Uterus (tissue), 4 donors: ENCODE data around the gene TMEM266. TPM values are rescaled to one million over a fixed set of nuclear protein-coding genes. Genes with fewer than 3 reads are reported as not detected.

ENCODE experiments used
- DNase-seq, 2 donors: peaks; one replicate each; pipeline ENCODE4 v3.0.0-alpha.2; 2019 to 2020
- H3K27ac ChIP-seq, 2 donors: fragments of 200-600 bp; sonication (generic); 1 replicate in 1 of 2; 2 replicates in 1 of 2; pipeline ENCODE4 v1.5.1; 2016 to 2018
- H3K27me3 ChIP-seq, 2 donors: fragments of 200-600 bp; sonication (generic); one replicate each; pipeline ENCODE4 v1.5.1; 2018 to 2019; ENCODE audit warnings: control low read depth in 1 of 2
- H3K36me3 ChIP-seq, 2 donors: fragments of 200-600 bp; sonication (generic); one replicate each; pipeline ENCODE4 v1.5.1; 2019; ENCODE audit warnings: control low read depth in 1 of 2
- H3K4me1 ChIP-seq, 2 donors: fragments of 200-600 bp; sonication (generic); one replicate each; pipeline ENCODE4 v1.5.1; 2018 to 2019; ENCODE audit warnings: control low read depth in 1 of 2
- H3K4me3 ChIP-seq, 2 donors: fragments of 200-600 bp; sonication (generic); 1 replicate in 1 of 2; 2 replicates in 1 of 2; pipeline ENCODE4 v1.5.1; 2018 to 2019; ENCODE audit warnings: mild to moderate bottlenecking in 1 of 2
- H3K9me3 ChIP-seq, 2 donors: fragments of 200-600 bp; sonication (generic); one replicate each; pipeline ENCODE4 v1.5.1; 2019; ENCODE audit warnings: control low read depth in 1 of 2
- POLR2A ChIP-seq, 2 donors: fragments of 450-650 bp; IDR thresholded peaks; one replicate each; pipeline ENCODE4 v1.6.1; 2016; ENCODE audit warnings: antibody characterized with exemption in 2 of 2, mild to moderate bottlenecking in 1 of 2, moderate library complexity in 1 of 2
- intact Hi-C: fragments of 100-400 bp; cut with DNase I; formaldehyde crosslinking; loops from one replicate; pipeline ENCODE4 v1.15.1; 2023; ENCODE audit warnings: low total_unique reads
- total RNA-seq, 4 donors: library from RNA; depleted of rRNA in 3 of 4; stranded (reverse); fragments of >200 nt in 3 of 4; gene quantifications; one replicate each; pipeline versions ENCODE4 v1.1.0 to v1.2.4, GENCODE V29; 2014 to 2023
- TF ChIP-seq, protein P1 (sequence below), 4 experiments: fragments of 200-600 bp in 2 of 4; fragments of 450-650 bp in 2 of 4; sonication (generic) in 2 of 4; IDR thresholded peaks; one replicate each; pipeline ENCODE4 v1.5.1; 2016 to 2019; ENCODE audit warnings: antibody characterized with exemption in 4 of 4, mild to moderate bottlenecking in 2 of 4, moderate library complexity in 1 of 4
- donor health status: DM: yes; HTN: yes; CAD: no.

The TMEM266 gene
- total RNA-seq, 4 donors from 2014 or later: 0.35 TPM; not detected in 3

DNA sequence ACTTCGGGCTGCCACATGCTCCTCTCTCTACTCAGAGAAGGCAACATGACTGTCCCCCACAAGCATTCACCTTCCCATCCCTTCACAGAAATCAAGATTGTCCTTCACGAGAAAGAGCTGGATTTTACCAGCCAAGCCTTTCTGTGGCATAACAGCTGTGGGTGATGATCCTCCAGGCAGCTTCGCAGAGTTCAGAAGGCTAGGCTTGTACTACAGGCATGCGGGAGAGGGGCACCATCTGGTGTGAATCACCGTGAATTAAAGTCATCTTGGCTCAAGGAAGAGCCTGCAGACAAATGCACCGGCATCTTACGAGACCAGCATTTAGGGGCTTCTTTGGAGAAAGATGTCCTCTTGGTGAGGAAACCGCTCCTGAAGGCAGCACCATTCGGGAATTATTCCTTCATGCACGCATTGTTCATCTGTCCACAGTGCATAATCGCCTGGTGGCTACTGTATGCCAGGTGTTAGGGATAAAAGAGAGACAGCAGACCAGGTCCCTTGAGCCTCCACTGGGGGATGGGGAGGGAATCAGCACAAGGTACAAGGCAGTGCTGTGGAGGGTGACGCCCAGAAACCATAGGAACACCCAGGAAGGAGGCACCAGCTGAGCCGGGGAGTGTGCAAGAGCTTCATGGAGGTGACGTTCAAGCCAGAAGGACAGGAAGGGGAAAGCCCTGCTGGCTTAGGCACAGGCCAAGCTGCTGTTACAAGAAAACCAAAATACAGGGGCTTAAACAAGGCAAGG is 108.6 kb downstream of the TMEM266 start:
- DNase-seq: no peak
- H3K36me3 ChIP-seq: no peaks in the 10 kb centered on the region

GRCh38 chr15:76169018-76169417 is 109.2 kb downstream of the TMEM266 start:
- no peak overlapping the region for H3K27ac ChIP-seq
- TF ChIP-seq, protein P1, sequence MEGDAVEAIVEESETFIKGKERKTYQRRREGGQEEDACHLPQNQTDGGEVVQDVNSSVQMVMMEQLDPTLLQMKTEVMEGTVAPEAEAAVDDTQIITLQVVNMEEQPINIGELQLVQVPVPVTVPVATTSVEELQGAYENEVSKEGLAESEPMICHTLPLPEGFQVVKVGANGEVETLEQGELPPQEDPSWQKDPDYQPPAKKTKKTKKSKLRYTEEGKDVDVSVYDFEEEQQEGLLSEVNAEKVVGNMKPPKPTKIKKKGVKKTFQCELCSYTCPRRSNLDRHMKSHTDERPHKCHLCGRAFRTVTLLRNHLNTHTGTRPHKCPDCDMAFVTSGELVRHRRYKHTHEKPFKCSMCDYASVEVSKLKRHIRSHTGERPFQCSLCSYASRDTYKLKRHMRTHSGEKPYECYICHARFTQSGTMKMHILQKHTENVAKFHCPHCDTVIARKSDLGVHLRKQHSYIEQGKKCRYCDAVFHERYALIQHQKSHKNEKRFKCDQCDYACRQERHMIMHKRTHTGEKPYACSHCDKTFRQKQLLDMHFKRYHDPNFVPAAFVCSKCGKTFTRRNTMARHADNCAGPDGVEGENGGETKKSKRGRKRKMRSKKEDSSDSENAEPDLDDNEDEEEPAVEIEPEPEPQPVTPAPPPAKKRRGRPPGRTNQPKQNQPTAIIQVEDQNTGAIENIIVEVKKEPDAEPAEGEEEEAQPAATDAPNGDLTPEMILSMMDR (IDR thresholded peaks at IDR 0.05): no peak
- no peak for TF ChIP-seq POLR2A (IDR thresholded peaks at IDR 0.05)
- DNase-seq: no peak
- no peaks in the 10 kb centered on the region for H3K27me3 ChIP-seq
- no peaks in the 10 kb centered on the region for H3K9me3 ChIP-seq
- no peaks in the 10 kb centered on the region for H3K4me1 ChIP-seq
- no peaks in the 10 kb centered on the region for H3K36me3 ChIP-seq
- intact Hi-C loops: no loop called here
- H3K4me3 ChIP-seq: no peak overlapping the region

More for the DNA sequence above, 108.6 kb downstream of the TMEM266 start:
- Histone ChIP-seq H3K4me1 (no peaks in the 10 kb centered on the region), H3K27me3 (no peaks in the 10 kb centered on the region), H3K9me3 (no peaks in the 10 kb centered on the region), H3K27ac (no peak overlapping the region), H3K4me3 (no peak overlapping the region)
- TF ChIP-seq POLR2A (IDR thresholded peaks at IDR 0.05): no peak
- TF ChIP-seq, protein P1 (IDR thresholded peaks at IDR 0.05): no peak
- intact Hi-C loops: no loop called here

DNA sequence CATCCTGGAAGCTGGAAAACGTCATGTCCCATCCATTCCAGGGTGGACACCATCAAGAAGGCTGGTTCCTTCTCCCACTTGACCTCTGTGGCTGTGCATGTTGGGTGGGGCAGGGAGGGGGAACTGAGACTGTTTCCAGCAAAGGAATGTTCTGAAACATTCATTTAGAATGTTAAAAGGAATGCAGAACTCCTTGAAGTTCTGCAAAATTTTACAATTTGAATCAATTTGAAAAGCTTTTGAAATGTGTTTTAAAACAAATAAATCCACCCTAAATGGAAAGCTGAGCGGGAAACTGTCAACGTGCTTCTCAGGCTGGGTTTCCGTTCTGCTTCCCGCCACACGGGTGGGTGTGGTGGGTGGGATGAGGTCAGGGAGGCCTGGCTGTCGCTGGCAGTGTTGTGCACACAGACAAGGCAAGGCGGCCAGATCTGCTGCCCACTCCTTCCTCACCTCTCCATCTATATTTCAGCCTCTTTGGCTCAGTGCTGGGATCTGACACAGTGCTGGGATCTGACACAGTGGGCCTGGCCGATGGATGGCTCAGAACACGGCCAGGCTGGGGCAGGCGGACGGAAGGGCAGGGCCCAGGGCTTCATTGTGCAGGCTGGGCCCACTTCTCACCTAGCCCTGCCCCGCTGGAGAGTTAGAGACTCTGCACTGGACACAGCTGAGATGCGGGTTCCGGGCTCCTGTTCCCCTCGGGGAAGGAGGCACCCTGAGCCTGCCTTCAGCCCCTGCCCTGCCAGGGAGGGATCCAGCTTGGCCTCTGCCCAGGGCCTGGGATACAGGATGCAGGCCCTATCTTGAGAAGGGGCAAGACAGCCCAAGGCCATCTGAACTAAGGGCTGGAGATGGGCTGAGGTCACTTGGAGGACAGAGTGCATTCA is 110.4 kb downstream of the TMEM266 start:
- H3K4me1 ChIP-seq: no peaks in the 10 kb centered on the region
- H3K36me3 ChIP-seq: no peaks in the 10 kb centered on the region
- no peaks in the 10 kb centered on the region for H3K9me3 ChIP-seq
- DNase-seq: no peak
- intact Hi-C loops: no loop called here
- H3K27ac ChIP-seq: no peak overlapping the region
- TF ChIP-seq, protein P1 (IDR thresholded peaks at IDR 0.05): no peak
- TF ChIP-seq POLR2A (IDR thresholded peaks at IDR 0.05): no peak
- no peak overlapping the region for H3K4me3 ChIP-seq
- no peaks in the 10 kb centered on the region for H3K27me3 ChIP-seq

DNA sequence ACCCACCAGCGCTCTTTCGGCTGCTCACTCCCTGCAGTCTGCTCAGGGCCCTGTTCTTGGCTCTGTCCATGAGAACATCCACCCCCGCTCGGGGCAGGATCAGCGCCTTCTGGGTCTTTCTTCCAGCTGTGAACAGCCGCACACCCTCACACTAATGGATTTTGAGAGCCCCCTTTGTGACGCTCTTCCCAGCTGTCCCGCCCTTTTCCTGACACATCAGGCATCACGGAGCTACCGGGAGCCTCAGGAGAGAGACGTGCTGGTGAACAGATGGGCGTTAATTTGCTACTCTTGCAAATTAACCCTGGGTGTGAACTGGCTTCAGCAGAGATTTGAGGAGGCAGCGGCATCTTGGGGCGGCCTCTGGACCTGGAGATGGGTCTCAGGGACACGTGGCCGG is 113.0 kb downstream of the TMEM266 start:
- Histone ChIP-seq H3K4me3 (no peak overlapping the region), H3K9me3 (no peaks in the 10 kb centered on the region), H3K36me3 (no peaks in the 10 kb centered on the region), H3K27ac (no peak overlapping the region), H3K27me3 (no peaks in the 10 kb centered on the region), H3K4me1 (peaks cover 0 to 3% of the 10 kb centered on the region in 2 donors)
- no peak for DNase-seq
- intact Hi-C loops: no loop called here
- TF ChIP-seq POLR2A (IDR thresholded peaks at IDR 0.05): no peak
- TF ChIP-seq, protein P1 (IDR thresholded peaks at IDR 0.05): no peak

DNA sequence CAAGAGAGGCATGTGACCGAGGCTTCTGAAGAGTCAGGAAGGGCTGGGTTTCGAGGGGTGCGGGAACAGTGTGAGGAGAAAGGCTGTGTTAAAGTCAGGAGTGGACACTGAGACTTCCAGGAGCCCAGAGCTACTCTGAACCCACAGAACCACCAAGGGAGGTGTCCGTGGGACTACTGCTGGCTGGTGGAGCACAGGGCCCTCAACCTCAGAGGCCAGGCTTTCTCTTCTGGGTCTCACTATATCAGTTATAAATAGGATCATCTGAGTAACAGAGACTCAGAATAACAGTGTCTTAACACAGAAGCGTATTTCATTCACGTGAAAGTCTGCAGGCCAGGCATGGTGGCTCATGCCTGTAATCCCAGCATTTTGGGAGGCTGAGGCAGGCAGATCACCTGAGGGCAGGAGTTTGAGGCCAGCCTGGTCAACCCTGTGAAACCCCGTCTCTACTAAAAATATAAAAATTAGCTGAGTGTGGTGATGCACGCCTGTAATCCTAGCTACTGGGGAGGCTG is 113.6 kb downstream of the TMEM266 start:
- Histone ChIP-seq H3K36me3 (no peaks in the 10 kb centered on the region), H3K9me3 (no peaks in the 10 kb centered on the region), H3K27me3 (no peaks in the 10 kb centered on the region), H3K4me3 (no peak overlapping the region), H3K4me1 (peaks cover 0 to 6% of the 10 kb centered on the region in 2 donors), H3K27ac (no peak overlapping the region)
- no peak for TF ChIP-seq POLR2A (IDR thresholded peaks at IDR 0.05)
- TF ChIP-seq, protein P1 (IDR thresholded peaks at IDR 0.05): no peak
- no peak for DNase-seq
- intact Hi-C loops: no loop called here
